Fibroblast of lung (primary cell): ENCODE measurements around the gene ZBTB16. TPM values are rescaled to one million over a fixed set of nuclear protein-coding genes. Genes with fewer than 3 reads are reported as not detected.

Experiments
- DNase-seq, 2 donors: peaks; one replicate each; pipeline versions ENCODE4 v3.0.0 to v3.0.0-alpha.2; 2010; ENCODE audit warnings: low read depth in 2 of 2
- H2AFZ ChIP-seq: 2 replicates; pipeline ENCODE4 v1.5.1; 2012; ENCODE audit warnings: low read length, control low read depth, inconsistent platforms
- H3K27ac ChIP-seq: 2 replicates; pipeline ENCODE4 v1.5.1; 2011; ENCODE audit warnings: low read length, control low read depth; ENCODE audit not compliant: insufficient read depth
- H3K27me3 ChIP-seq: 2 replicates; pipeline ENCODE4 v1.5.1; 2011; ENCODE audit warnings: mild to moderate bottlenecking, low read length; ENCODE audit not compliant: control insufficient read depth, insufficient read depth
- H3K36me3 ChIP-seq: 2 replicates; pipeline ENCODE4 v1.5.1; 2011; ENCODE audit warnings: low read length; ENCODE audit not compliant: control insufficient read depth, insufficient read depth
- H3K4me1 ChIP-seq: 2 replicates; pipeline ENCODE4 v1.5.1; 2011; ENCODE audit warnings: low read length; ENCODE audit not compliant: control insufficient read depth, insufficient read depth; ENCODE audit errors: extremely low read depth
- H3K4me2 ChIP-seq: 2 replicates; pipeline ENCODE4 v1.5.1; 2011; ENCODE audit warnings: low read length, control low read depth; ENCODE audit not compliant: insufficient read depth; ENCODE audit errors: extremely low read depth
- H3K4me3 ChIP-seq, 4 experiments: fragments of 200-600 bp in 1 of 4; sonication (generic) in 1 of 4; replicated peaks in 1 of 4; 2 replicates each; pipeline ENCODE4 v1.5.1; 2011 to 2016; ENCODE audit warnings: low read length in 4 of 4, low read depth in 3 of 4, mild to moderate bottlenecking in 3 of 4, control low read depth in 2 of 4, inconsistent platforms in 1 of 4, mixed read lengths in 1 of 4; ENCODE audit not compliant: insufficient read depth in 1 of 4; ENCODE audit errors: control extremely low read depth in 1 of 4
- H3K79me2 ChIP-seq: 2 replicates; pipeline ENCODE4 v1.5.1; 2012; ENCODE audit warnings: mild to moderate bottlenecking, low read length, inconsistent platforms; ENCODE audit not compliant: control insufficient read depth, insufficient read depth
- H3K9ac ChIP-seq: 2 replicates; pipeline ENCODE4 v1.5.1; 2011; ENCODE audit warnings: mild to moderate bottlenecking, low read length, control low read depth; ENCODE audit not compliant: insufficient read depth
- H3K9me3 ChIP-seq: 2 replicates; pipeline ENCODE4 v1.5.1; 2012; ENCODE audit warnings: low read depth, low read length; ENCODE audit not compliant: control insufficient read depth, insufficient read depth
- H4K20me1 ChIP-seq: 2 replicates; pipeline ENCODE4 v1.5.1; 2011; ENCODE audit warnings: low read length; ENCODE audit not compliant: control insufficient read depth, insufficient read depth; ENCODE audit errors: extremely low read depth
- EZH2 ChIP-seq: IDR thresholded peaks from 2 replicates; pipeline ENCODE4 v1.5.1; 2012; ENCODE audit warnings: low read length, control low read depth, mild to moderate bottlenecking; ENCODE audit errors: missing control alignments
- polyA plus RNA-seq, 2 donors: library from polyadenylated mRNA; depleted of rRNA in 1 of 2; stranded (reverse) in 1 of 2; unstranded in 1 of 2; fragments of >200 nt; gene quantifications; 2 replicates each; pipeline ENCODE4 v1.2.1, GENCODE V29; 2011 to 2012; ENCODE audit warnings: missing spikeins in 1 of 2
- total RNA-seq: library from RNA; depleted of rRNA; stranded (reverse); fragments of >200 nt; gene quantifications from 2 replicates; pipeline ENCODE4 v1.2.1, GENCODE V29; 2014
- TF ChIP-seq, protein P1 (sequence below), 2 donors: IDR thresholded peaks in 1 of 2; conservative IDR thresholded peaks in 1 of 2; 1 replicate in 1 of 2; 2 replicates in 1 of 2; pipeline ENCODE4 v1.5.1; 2011 to 2012; ENCODE audit warnings: low read length in 2 of 2, control low read depth in 1 of 2, inconsistent platforms in 1 of 2, low read depth in 1 of 2, mild to moderate bottlenecking in 1 of 2

The ZBTB16 gene
- total and polyA plus RNA-seq, 2 donors (not counting 1 experiment from before 2014, with no cell fraction given), result not detected

DNA sequence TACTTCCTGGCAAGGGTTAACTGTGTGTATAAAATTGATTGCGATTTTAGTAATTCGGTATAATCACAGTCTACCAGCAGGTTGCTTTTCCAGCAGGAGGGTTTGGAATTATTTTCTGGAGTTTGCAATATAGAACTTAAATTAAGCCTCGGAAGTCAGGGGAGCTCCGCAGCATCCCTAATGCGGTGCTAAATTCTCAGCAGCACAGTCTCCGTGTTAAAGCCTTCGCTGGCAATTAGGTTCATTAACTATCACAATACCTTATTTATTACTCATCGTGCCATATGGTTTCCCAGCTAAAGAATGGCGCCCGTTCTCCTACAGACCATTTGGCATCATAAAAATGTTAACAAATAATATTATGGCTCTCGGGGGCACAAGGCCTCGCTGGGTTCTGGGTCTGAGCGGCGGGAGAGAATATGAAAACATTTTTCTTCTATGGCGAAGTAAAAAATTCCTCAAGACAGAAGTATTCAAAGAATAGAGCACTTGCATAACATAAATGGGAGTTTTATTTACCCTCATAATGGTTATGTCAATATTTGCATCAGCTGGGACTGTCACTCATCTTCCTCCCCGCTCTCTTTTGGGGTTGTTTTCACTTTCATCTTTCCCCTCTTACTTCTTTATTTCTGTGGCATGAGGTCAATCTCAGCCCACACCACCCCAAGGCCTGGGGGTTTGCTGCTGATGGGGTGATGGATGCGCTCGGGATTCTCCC is 28.1 kb upstream of the ZBTB16 start:
- Histone ChIP-seq H3K79me2 (no peaks in the 10 kb centered on the region), H3K9ac (no peak overlapping the region), H3K36me3 (no peaks in the 10 kb centered on the region), H3K27me3 (no peaks in the 10 kb centered on the region), H4K20me1 (no peaks in the 10 kb centered on the region), H3K4me1 (no peaks in the 10 kb centered on the region), H3K4me2 (no peak overlapping the region), H3K27ac (no peak overlapping the region), H3K9me3 (no peaks in the 10 kb centered on the region), H2AFZ (no peak overlapping the region), H3K4me3 (no peak overlapping the region)
- TF ChIP-seq EZH2, result no peak
- TF ChIP-seq, protein P1, sequence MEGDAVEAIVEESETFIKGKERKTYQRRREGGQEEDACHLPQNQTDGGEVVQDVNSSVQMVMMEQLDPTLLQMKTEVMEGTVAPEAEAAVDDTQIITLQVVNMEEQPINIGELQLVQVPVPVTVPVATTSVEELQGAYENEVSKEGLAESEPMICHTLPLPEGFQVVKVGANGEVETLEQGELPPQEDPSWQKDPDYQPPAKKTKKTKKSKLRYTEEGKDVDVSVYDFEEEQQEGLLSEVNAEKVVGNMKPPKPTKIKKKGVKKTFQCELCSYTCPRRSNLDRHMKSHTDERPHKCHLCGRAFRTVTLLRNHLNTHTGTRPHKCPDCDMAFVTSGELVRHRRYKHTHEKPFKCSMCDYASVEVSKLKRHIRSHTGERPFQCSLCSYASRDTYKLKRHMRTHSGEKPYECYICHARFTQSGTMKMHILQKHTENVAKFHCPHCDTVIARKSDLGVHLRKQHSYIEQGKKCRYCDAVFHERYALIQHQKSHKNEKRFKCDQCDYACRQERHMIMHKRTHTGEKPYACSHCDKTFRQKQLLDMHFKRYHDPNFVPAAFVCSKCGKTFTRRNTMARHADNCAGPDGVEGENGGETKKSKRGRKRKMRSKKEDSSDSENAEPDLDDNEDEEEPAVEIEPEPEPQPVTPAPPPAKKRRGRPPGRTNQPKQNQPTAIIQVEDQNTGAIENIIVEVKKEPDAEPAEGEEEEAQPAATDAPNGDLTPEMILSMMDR (conservative IDR thresholded peaks at IDR 0.05 in 1 of 2, IDR thresholded peaks at IDR 0.05 in 1 of 2; ENCODE audit: low read depth in 1 of 2, low read length in 2 of 2), result no peak
- no peak for DNase-seq

DNA sequence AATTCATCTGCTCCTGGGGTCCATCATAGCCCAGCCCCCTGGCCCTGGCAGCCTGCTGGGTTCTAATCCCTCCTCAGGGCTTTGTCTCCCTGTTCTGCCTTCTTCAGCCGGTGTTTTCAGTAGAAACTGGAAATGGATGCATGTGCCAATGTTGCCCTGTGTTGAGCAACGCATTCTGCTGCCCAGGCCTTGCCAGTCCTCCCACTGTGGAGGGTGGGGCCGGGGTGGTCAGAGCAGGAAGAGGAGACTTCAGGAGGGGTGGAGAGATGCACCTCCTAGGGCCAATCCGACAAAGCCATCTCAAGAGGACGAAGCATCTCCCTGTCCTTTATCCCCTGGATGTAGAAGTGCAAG is 27.6 kb upstream of the ZBTB16 start:
- Histone ChIP-seq H3K27ac (no peak overlapping the region), H3K4me3 (no peak overlapping the region), H3K9ac (no peak overlapping the region), H2AFZ (no peak overlapping the region), H3K79me2 (no peaks in the 10 kb centered on the region), H3K9me3 (no peaks in the 10 kb centered on the region), H3K4me2 (no peak overlapping the region), H3K27me3 (no peaks in the 10 kb centered on the region), H4K20me1 (no peaks in the 10 kb centered on the region), H3K4me1 (no peaks in the 10 kb centered on the region), H3K36me3 (no peaks in the 10 kb centered on the region)
- no peak for DNase-seq
- no peak for TF ChIP-seq EZH2
- TF ChIP-seq, protein P1 (conservative IDR thresholded peaks at IDR 0.05 in 1 of 2, IDR thresholded peaks at IDR 0.05 in 1 of 2; ENCODE audit: low read depth in 1 of 2, low read length in 2 of 2), result no peak

GRCh38 chr11:114033066-114033465 is 26.4 kb upstream of the ZBTB16 start:
- no peak overlapping the region for H3K27ac ChIP-seq
- H3K79me2 ChIP-seq, result no peaks in the 10 kb centered on the region
- H2AFZ ChIP-seq, result no peak overlapping the region
- H3K36me3 ChIP-seq, result no peaks in the 10 kb centered on the region
- H3K9ac ChIP-seq, result no peak overlapping the region
- H3K4me2 ChIP-seq, result no peak overlapping the region
- H3K4me1 ChIP-seq, result no peaks in the 10 kb centered on the region
- no peak for TF ChIP-seq EZH2
- TF ChIP-seq, protein P1 (conservative IDR thresholded peaks at IDR 0.05 in 1 of 2, IDR thresholded peaks at IDR 0.05 in 1 of 2; ENCODE audit: low read depth in 1 of 2, low read length in 2 of 2), result no peak
- no peak for DNase-seq
- no peak overlapping the region for H3K4me3 ChIP-seq
- H4K20me1 ChIP-seq, result no peaks in the 10 kb centered on the region
- H3K9me3 ChIP-seq, result no peaks in the 10 kb centered on the region
- no peaks in the 10 kb centered on the region for H3K27me3 ChIP-seq
